ENCODE measurements around the gene SUSD1. TPM values are rescaled to one million over a fixed set of nuclear protein-coding genes. Genes with fewer than 3 reads are reported as not detected.

Gene SUSD1
- total RNA-seq, 1 experiment from 2014 or later, result 24.6 TPM

GRCh38 chr9:112025850-112026249 lies 149.2 kb downstream of the SUSD1 start:
- Mint-ChIP-seq H3K4me1 (ENCODE audit: low read depth, unreplicated experiment) (peaks cover 58% of the 10 kb centered on the region), H3K36me3 (ENCODE audit: insufficient read depth, unreplicated experiment) (peaks cover 11% of the 10 kb centered on the region), H3K27ac (ENCODE audit: unreplicated experiment) (no peak overlapping the region), H3K27me3 (ENCODE audit: unreplicated experiment) (no peaks in the 10 kb centered on the region), H3K4me3 (ENCODE audit: low read depth, unreplicated experiment) (no peak overlapping the region), H3K9me3 (ENCODE audit: low read depth, unreplicated experiment) (peaks cover 3% of the 10 kb centered on the region)
- intact Hi-C loops (cut with micrococcal nuclease; ENCODE audit: unreplicated experiment), result no loop called here
- DNase-seq, result no peak
- CTCF ChIA-PET, result no interaction called here
- no TSS peak for BruUV-seq (replicated peaks)
- TF ChIP-seq CTCF (IDR thresholded peaks at IDR 0.05; ENCODE audit: unreplicated experiment), result no peak

- CTCF ChIA-PET, result interaction anchor here (0.6 to 1.2 kb wide), 8 partner anchors 9 to 119 kb away, joined by 3 to 10 read pairs (median 3); no protein-coding TSS in a partner anchor
- Mint-ChIP-seq H3K9me3 (ENCODE audit: low read depth, unreplicated experiment) (peaks cover 3% of the 10 kb centered on the region), H3K27ac (ENCODE audit: unreplicated experiment) (peak overlapping the region; percentile 92), H3K4me1 (ENCODE audit: low read depth, unreplicated experiment) (peaks cover 34% of the 10 kb centered on the region), H3K27me3 (ENCODE audit: unreplicated experiment) (no peaks in the 10 kb centered on the region), H3K36me3 (ENCODE audit: insufficient read depth, unreplicated experiment) (peaks cover 7% of the 10 kb centered on the region), H3K4me3 (ENCODE audit: low read depth, unreplicated experiment) (no peak overlapping the region)
- no peak for DNase-seq
- no peak for TF ChIP-seq CTCF (IDR thresholded peaks at IDR 0.05; ENCODE audit: unreplicated experiment)
- intact Hi-C loops (cut with micrococcal nuclease; ENCODE audit: unreplicated experiment), result loop anchor here (2.0 to 5.0 kb wide), 4 partner anchors 53 to 259 kb away; partner anchors contain the start of gene UGCG
- BruUV-seq (replicated peaks), result no TSS peak
Observed at GRCh38 chr9:112021742-112022141, 153.4 kb downstream of the SUSD1 start.

GRCh38 chr9:112020680-112021596 lies 154.2 kb downstream of the SUSD1 start:
- intact Hi-C loops (cut with micrococcal nuclease; ENCODE audit: unreplicated experiment), result loop anchor here (2.0 to 5.0 kb wide), 4 partner anchors 54 to 259 kb away; partner anchors contain the start of gene UGCG
- peaks cover 3% of the 10 kb centered on the region for H3K9me3 Mint-ChIP-seq (ENCODE audit: low read depth, unreplicated experiment)
- peaks cover 7% of the 10 kb centered on the region for H3K36me3 Mint-ChIP-seq (ENCODE audit: insufficient read depth, unreplicated experiment)
- no peak for TF ChIP-seq CTCF (IDR thresholded peaks at IDR 0.05; ENCODE audit: unreplicated experiment)
- H3K4me3 Mint-ChIP-seq (ENCODE audit: low read depth, unreplicated experiment), result peak overlapping the region; percentile 28
- DNase-seq, result no peak
- H3K27me3 Mint-ChIP-seq (ENCODE audit: unreplicated experiment), result no peaks in the 10 kb centered on the region
- BruUV-seq (replicated peaks), result TSS peak; percentile 94
- peak overlapping the region; percentile 92 for H3K27ac Mint-ChIP-seq (ENCODE audit: unreplicated experiment)
- peaks cover 34% of the 10 kb centered on the region for H3K4me1 Mint-ChIP-seq (ENCODE audit: low read depth, unreplicated experiment)
- CTCF ChIA-PET, result interaction anchor here (0.6 to 1.3 kb wide), 6 partner anchors 12 to 1438 kb away, joined by 3 to 4 read pairs (median 3); no protein-coding TSS in a partner anchor

GRCh38 chr9:112017878-112018277 lies 157.2 kb downstream of the SUSD1 start:
- no peaks in the 10 kb centered on the region for H3K9me3 Mint-ChIP-seq (ENCODE audit: low read depth, unreplicated experiment)
- CTCF ChIA-PET, result no interaction called here
- TF ChIP-seq CTCF (IDR thresholded peaks at IDR 0.05; ENCODE audit: unreplicated experiment), result no peak
- peaks cover 29% of the 10 kb centered on the region for H3K4me1 Mint-ChIP-seq (ENCODE audit: low read depth, unreplicated experiment)
- no peak overlapping the region for H3K4me3 Mint-ChIP-seq (ENCODE audit: low read depth, unreplicated experiment)
- intact Hi-C loops (cut with micrococcal nuclease; ENCODE audit: unreplicated experiment), result no loop called here
- H3K27ac Mint-ChIP-seq (ENCODE audit: unreplicated experiment), result no peak overlapping the region
- no TSS peak for BruUV-seq (replicated peaks)
- peaks cover 7% of the 10 kb centered on the region for H3K36me3 Mint-ChIP-seq (ENCODE audit: insufficient read depth, unreplicated experiment)
- no peaks in the 10 kb centered on the region for H3K27me3 Mint-ChIP-seq (ENCODE audit: unreplicated experiment)
- no peak for DNase-seq
